B cell (primary cell): ENCODE data around the gene BABAM1. TPM values are rescaled to one million over a fixed set of nuclear protein-coding genes. Genes with fewer than 3 reads are reported as not detected.

ENCODE experiments used
- ATAC-seq: fragments of 200-7000 bp; cut with Tn5 transposase; one replicate; pipeline ENCODE4 v1.10.0; 2021; ENCODE audit warnings: low read depth, mild to moderate bottlenecking, moderate number of reproducible peaks, moderate library complexity
- CTCF ChIA-PET: fragments of 350-600 bp; sonication (Branson Sonifier 250); formaldehyde crosslinking; loops from one replicate; lab custom pipeline; 2021; ENCODE audit warnings: antibody characterized with exemption, inconsistent platforms; lab: Charles Lee
- POLR2A ChIA-PET: fragments of 350-600 bp; sonication (Branson Sonifier 250); formaldehyde crosslinking; loops from one replicate; lab custom pipeline; 2021; ENCODE audit warnings: antibody characterized with exemption; lab: Charles Lee
- DNase-seq: peaks from one replicate; pipeline ENCODE4 v3.0.0; 2013
- H2AFZ ChIP-seq: 2 replicates; pipeline ENCODE4 v1.6.1; 2012; ENCODE audit warnings: mild to moderate bottlenecking, low read depth, low read length; ENCODE audit not compliant: insufficient read depth, poor library complexity, severe bottlenecking
- H3K27ac ChIP-seq, 2 donors: 1 replicate in 1 of 2; 2 replicates in 1 of 2; pipeline ENCODE4 v1.5.1; 2012 to 2013; ENCODE audit warnings: low read length in 2 of 2, mild to moderate bottlenecking in 2 of 2, moderate library complexity in 1 of 2
- H3K27me3 ChIP-seq, 4 experiments: fragments of 200-600 bp in 1 of 4; sonication (generic) in 1 of 4; replicated peaks in 1 of 4; 1 replicate in 2 of 4; 2 replicates in 2 of 4; pipeline versions ENCODE4 v1.6.1 to v1.7.0; 2013 to 2016; ENCODE audit warnings: low read length in 3 of 4, mild to moderate bottlenecking in 2 of 4, mixed read lengths in 1 of 4, moderate library complexity in 1 of 4; ENCODE audit not compliant: insufficient read depth in 4 of 4, control insufficient read depth in 3 of 4; ENCODE audit errors: control extremely low read depth in 1 of 4
- H3K36me3 ChIP-seq, 2 experiments: replicated peaks in 1 of 2; 1 replicate in 1 of 2; 2 replicates in 1 of 2; pipeline versions ENCODE4 v1.6.1 to v1.7.1; 2013; ENCODE audit warnings: low read length in 1 of 2; ENCODE audit not compliant: insufficient read depth in 2 of 2, control insufficient read depth in 1 of 2; ENCODE audit errors: control extremely low read depth in 1 of 2, extremely low read depth in 1 of 2
- H3K4me1 ChIP-seq, 2 donors: fragments of 200-600 bp in 1 of 2; sonication (generic) in 1 of 2; 1 replicate in 1 of 2; 2 replicates in 1 of 2; pipeline versions ENCODE4 v1.5.1 to v1.6.1; 2013 to 2017; ENCODE audit warnings: low read length in 2 of 2; ENCODE audit not compliant: control insufficient read depth in 2 of 2, insufficient read depth in 2 of 2
- H3K4me2 ChIP-seq: replicated peaks from 2 replicates; pipeline ENCODE3; 2012; ENCODE audit warnings: mild to moderate bottlenecking, low read depth, low read length; ENCODE audit not compliant: poor library complexity, severe bottlenecking
- H3K4me3 ChIP-seq, 5 experiments: fragments of 200-600 bp in 1 of 5; sonication (generic) in 1 of 5; 1 replicate in 3 of 5; 2 replicates in 2 of 5; pipeline versions ENCODE4 v1.5.1 to v1.7.0; 2011 to 2016; ENCODE audit warnings: low read length in 4 of 5, mild to moderate bottlenecking in 4 of 5, low read depth in 2 of 5, control low read depth in 1 of 5, moderate library complexity in 1 of 5; ENCODE audit not compliant: insufficient read depth in 1 of 5; ENCODE audit errors: control extremely low read depth in 1 of 5, extremely low read depth in 1 of 5
- H3K79me2 ChIP-seq: fragments of 200-600 bp; sonication (generic); one replicate; pipeline ENCODE4 v1.6.0; 2016; ENCODE audit warnings: low read length; ENCODE audit not compliant: control insufficient read depth, insufficient read depth
- H3K9ac ChIP-seq: fragments of 200-600 bp; sonication (generic); 2 replicates; pipeline ENCODE4 v1.6.1; 2017; ENCODE audit warnings: mild to moderate bottlenecking, low read length, moderate library complexity
- H3K9me3 ChIP-seq, 3 donors: one replicate each; pipeline versions ENCODE4 v1.6.1 to v1.7.1; 2013; ENCODE audit warnings: low read length in 2 of 3; ENCODE audit not compliant: control insufficient read depth in 2 of 3, insufficient read depth in 1 of 3; ENCODE audit errors: control extremely low read depth in 1 of 3
- H4K20me1 ChIP-seq: 2 replicates; pipeline ENCODE4 v1.6.0; 2012; ENCODE audit warnings: mild to moderate bottlenecking, low read length; ENCODE audit not compliant: insufficient read depth, control insufficient read depth, poor library complexity, severe bottlenecking
- H3K27ac Mint-ChIP-seq: one replicate; pipeline ENCODE4 v1.8.0; 2021; ENCODE audit warnings: mixed read lengths
- H3K27me3 Mint-ChIP-seq: one replicate; pipeline ENCODE4 v1.8.0; 2021; ENCODE audit warnings: mixed read lengths
- H3K4me1 Mint-ChIP-seq: one replicate; pipeline ENCODE4 v1.8.0; 2021; ENCODE audit warnings: mixed read lengths
- H3K4me3 Mint-ChIP-seq: one replicate; pipeline ENCODE4 v1.8.0; 2021; ENCODE audit warnings: mixed read lengths
- H3K9me3 Mint-ChIP-seq: one replicate; pipeline ENCODE4 v1.8.0; 2022; ENCODE audit warnings: mixed read lengths; ENCODE audit not compliant: insufficient read depth
- EZH2 ChIP-seq: IDR thresholded peaks from 2 replicates; pipeline ENCODE4 v1.6.1; 2012; ENCODE audit warnings: borderline replicate concordance, low read depth, mild to moderate bottlenecking, moderate library complexity, low read length; ENCODE audit not compliant: insufficient read depth, poor library complexity, severe bottlenecking
- WGBS: methylation state at CpG from one replicate; pipeline ENCODE4 v1.1.5; 2013; ENCODE audit warnings: missing lambda C conversion rate; ENCODE audit not compliant: insufficient coverage; 5-methylcytosine and 5-hydroxymethylcytosine counted together
- intact Hi-C: fragments of 100-400 bp; cut with micrococcal nuclease; formaldehyde crosslinking; loops from one replicate; pipeline ENCODE4 v1.10.0; 2022
- polyA minus RNA-seq: library from RNA; depleted of rRNA, polyadenylated mRNA; stranded (reverse); fragments of >200 nt; gene quantifications from 2 replicates; pipeline ENCODE4 v1.2.3, GENCODE V29; 2012
- polyA plus RNA-seq: library from polyadenylated mRNA; depleted of rRNA; stranded (reverse); fragments of >200 nt; gene quantifications from 2 replicates; pipeline ENCODE4 v1.2.3, GENCODE V29; 2012
- total RNA-seq, 2 donors: library from RNA; stranded (reverse); fragments of 120-200 nt in 1 of 2; gene quantifications; 1 replicate in 1 of 2; 2 replicates in 1 of 2; pipeline versions ENCODE4 v1.2.3 to v1.2.4, GENCODE V29; 2013 to 2022
- TF ChIP-seq, protein P1 (sequence below): fragments of 200-600 bp; IDR thresholded peaks from one replicate; pipeline ENCODE4 v1.8.0; 2022; ENCODE audit warnings: antibody characterized with exemption, mild to moderate bottlenecking

BABAM1 gene
- total RNA-seq = 126 and 129 TPM in 2 replicates
- total RNA-seq (2013) = 93.1 TPM
- polyA plus RNA-seq = 98.6 and 105 TPM in 2 replicates
- 63.2 and 73.6 TPM in 2 replicates for polyA minus RNA-seq

GRCh38 chr19:17266975-17267788, at the start of gene BABAM1:
Gene BABAM1, plus strand, starts transcription at chr19:17267443. Its CDS starts 1,364 bp downstream, at chr19:17268807.
- Mint-ChIP-seq H3K4me1 (peaks cover 18% of the 10 kb centered on the region), H3K27me3 (no peaks in the 10 kb centered on the region), H3K9me3 (no peaks in the 10 kb centered on the region), H3K27ac (peak within 1 kb of the TSS; percentile 86), H3K4me3 (peak within 1 kb of the TSS; percentile 84)
- H3K27me3 ChIP-seq = no peaks in the 10 kb centered on the region
- H3K79me2 ChIP-seq = peaks cover 19% of the 10 kb centered on the region
- CTCF ChIA-PET = interaction anchor here (0.6 to 4.9 kb wide), 15 partner anchors 8 to 1632 kb away, joined by 3 to 52 read pairs (median 4); partner anchors contain the start of genes ABHD8, ANKLE1, HAUS8 and MRPL34
- WGBS = under 1% methylated on average over 20 of the region's 27 CpGs
- H3K9me3 ChIP-seq = no peaks in the 10 kb centered on the region
- peak within 1 kb of the TSS; percentile 85 for H3K4me2 ChIP-seq
- H2AFZ ChIP-seq = peak within 1 kb of the TSS; percentile 86
- H3K4me1 ChIP-seq = peaks cover 6 to 24% of the 10 kb centered on the region in 2 donors
- H3K27ac ChIP-seq = peak within 1 kb of the TSS; percentile 56 to 67
- peak within 1 kb of the TSS; percentile 75 for H3K9ac ChIP-seq
- ATAC-seq = peak; percentile 89
- H3K36me3 ChIP-seq = peaks cover 0 to 20% of the 10 kb centered on the region in 2 experiments
- DNase-seq = peak; percentile 98
- H3K4me3 ChIP-seq = peak within 1 kb of the TSS; percentile 76 to 95 (median 87)
- no peaks in the 10 kb centered on the region for H4K20me1 ChIP-seq
- POLR2A ChIA-PET = interaction anchor here (0.6 to 1.9 kb wide), 12 partner anchors 12 to 1966 kb away, joined by 3 to 12 read pairs (median 5); partner anchors contain the start of genes DDA1, MRPL34, OCEL1 and USE1
- peak; percentile 100 for TF ChIP-seq EZH2
- TF ChIP-seq, protein P1, sequence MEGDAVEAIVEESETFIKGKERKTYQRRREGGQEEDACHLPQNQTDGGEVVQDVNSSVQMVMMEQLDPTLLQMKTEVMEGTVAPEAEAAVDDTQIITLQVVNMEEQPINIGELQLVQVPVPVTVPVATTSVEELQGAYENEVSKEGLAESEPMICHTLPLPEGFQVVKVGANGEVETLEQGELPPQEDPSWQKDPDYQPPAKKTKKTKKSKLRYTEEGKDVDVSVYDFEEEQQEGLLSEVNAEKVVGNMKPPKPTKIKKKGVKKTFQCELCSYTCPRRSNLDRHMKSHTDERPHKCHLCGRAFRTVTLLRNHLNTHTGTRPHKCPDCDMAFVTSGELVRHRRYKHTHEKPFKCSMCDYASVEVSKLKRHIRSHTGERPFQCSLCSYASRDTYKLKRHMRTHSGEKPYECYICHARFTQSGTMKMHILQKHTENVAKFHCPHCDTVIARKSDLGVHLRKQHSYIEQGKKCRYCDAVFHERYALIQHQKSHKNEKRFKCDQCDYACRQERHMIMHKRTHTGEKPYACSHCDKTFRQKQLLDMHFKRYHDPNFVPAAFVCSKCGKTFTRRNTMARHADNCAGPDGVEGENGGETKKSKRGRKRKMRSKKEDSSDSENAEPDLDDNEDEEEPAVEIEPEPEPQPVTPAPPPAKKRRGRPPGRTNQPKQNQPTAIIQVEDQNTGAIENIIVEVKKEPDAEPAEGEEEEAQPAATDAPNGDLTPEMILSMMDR = no peak
- intact Hi-C loops = loop anchor here (1.0 to 2.0 kb wide), 8 partner anchors 38 to 202 kb away; partner anchors contain the start of genes DDA1, GTPBP3, HAUS8 and MRPL34
